PFSK-1 (cell line): ENCODE measurements around the gene DAGLB.

Experiments used
- POLR2AphosphoS5 ChIP-seq: IDR thresholded peaks from 2 replicates; pipeline ENCODE4 v1.6.1; 2012; ENCODE audit warnings: low read depth, mild to moderate bottlenecking, control low read depth, low read length, moderate library complexity
- SIN3A ChIP-seq: IDR thresholded peaks from 2 replicates; pipeline ENCODE4 v1.6.1; 2012; ENCODE audit warnings: mild to moderate bottlenecking, low read length, moderate library complexity, borderline replicate concordance; ENCODE audit not compliant: insufficient read depth
- TAF1 ChIP-seq: IDR thresholded peaks from 2 replicates; pipeline ENCODE4 v1.6.1; 2012; ENCODE audit warnings: low read length, control low read depth, borderline replicate concordance; ENCODE audit not compliant: insufficient read depth
- TF ChIP-seq, protein P1 (sequence below), 2 experiments: IDR thresholded peaks; 2 replicates each; pipeline versions ENCODE4 v1.6.1 to v1.8.0; 2011 to 2012; ENCODE audit warnings: low read depth in 2 of 2, low read length in 2 of 2, control low read depth in 1 of 2, inconsistent platforms in 1 of 2, mild to moderate bottlenecking in 1 of 2, moderate library complexity in 1 of 2; ENCODE audit not compliant: insufficient read depth in 1 of 2

- TF ChIP-seq POLR2AphosphoS5 (no peak), TAF1 (no peak), SIN3A (no peak)
- TF ChIP-seq, protein P1, sequence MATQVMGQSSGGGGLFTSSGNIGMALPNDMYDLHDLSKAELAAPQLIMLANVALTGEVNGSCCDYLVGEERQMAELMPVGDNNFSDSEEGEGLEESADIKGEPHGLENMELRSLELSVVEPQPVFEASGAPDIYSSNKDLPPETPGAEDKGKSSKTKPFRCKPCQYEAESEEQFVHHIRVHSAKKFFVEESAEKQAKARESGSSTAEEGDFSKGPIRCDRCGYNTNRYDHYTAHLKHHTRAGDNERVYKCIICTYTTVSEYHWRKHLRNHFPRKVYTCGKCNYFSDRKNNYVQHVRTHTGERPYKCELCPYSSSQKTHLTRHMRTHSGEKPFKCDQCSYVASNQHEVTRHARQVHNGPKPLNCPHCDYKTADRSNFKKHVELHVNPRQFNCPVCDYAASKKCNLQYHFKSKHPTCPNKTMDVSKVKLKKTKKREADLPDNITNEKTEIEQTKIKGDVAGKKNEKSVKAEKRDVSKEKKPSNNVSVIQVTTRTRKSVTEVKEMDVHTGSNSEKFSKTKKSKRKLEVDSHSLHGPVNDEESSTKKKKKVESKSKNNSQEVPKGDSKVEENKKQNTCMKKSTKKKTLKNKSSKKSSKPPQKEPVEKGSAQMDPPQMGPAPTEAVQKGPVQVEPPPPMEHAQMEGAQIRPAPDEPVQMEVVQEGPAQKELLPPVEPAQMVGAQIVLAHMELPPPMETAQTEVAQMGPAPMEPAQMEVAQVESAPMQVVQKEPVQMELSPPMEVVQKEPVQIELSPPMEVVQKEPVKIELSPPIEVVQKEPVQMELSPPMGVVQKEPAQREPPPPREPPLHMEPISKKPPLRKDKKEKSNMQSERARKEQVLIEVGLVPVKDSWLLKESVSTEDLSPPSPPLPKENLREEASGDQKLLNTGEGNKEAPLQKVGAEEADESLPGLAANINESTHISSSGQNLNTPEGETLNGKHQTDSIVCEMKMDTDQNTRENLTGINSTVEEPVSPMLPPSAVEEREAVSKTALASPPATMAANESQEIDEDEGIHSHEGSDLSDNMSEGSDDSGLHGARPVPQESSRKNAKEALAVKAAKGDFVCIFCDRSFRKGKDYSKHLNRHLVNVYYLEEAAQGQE (IDR thresholded peaks at IDR 0.05; ENCODE audit: insufficient read depth in 1 of 2, low read depth in 2 of 2, low read length in 2 of 2) = no peak
Measured at GRCh38 chr7:6487184-6487545, 39.4 kb upstream of the DAGLB start.
